Measurements from ENCODE around the gene GRIA1. TPM values are rescaled to one million over a fixed set of nuclear protein-coding genes. Genes with fewer than 3 reads are reported as not detected.

GRIA1 gene
- total RNA-seq, 1 experiment from 2014 or later, result 0.81 TPM

DNA sequence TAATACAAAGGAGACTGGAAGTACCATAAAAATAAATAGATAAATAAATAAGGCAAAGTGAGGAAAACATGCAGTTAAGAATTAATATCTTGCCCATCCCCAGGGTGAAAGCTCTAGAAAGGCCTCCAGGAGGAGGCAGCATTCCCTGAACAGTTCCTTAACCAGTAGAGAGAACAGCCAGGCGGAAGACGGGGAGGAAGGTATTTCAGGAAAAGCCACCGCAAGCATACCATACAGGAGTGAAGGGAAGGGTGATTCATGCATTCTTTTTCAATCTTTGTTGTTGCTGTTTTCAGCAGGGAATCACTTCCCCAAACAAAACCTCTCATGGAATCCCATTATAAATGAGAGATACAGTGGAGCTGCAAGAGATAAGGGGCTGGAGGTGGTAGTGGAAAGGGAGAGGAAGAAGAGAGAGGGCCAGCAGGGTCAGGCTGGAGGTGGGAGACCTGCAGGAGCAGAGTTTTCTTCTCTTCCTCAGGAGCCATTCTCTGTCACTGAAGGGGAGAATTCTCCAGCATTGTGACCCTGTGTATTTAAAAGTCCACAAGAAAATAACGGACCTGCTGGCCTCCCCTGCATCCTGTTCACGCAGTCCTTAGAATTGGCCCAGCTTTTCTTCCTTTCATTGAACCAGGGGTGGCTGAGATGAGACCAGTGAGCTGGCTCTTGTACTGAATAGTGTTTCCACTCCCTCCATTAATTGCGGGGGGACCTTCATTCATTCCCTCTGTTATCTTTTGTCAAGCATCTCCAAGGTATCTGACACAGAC lies 292.3 kb downstream of the GRIA1 start:
- DNase-seq (ENCODE audit: low spot score), result peak; percentile 24
- Mint-ChIP-seq H3K4me1 (peaks cover 46% of the 10 kb centered on the region), H3K27ac (peak overlapping the region; percentile 80; the same call in 1 of the 2 replicates), H3K36me3 (no peaks in the 10 kb centered on the region), H3K9me3 (no peaks in the 10 kb centered on the region), H3K4me3 (no peak overlapping the region), H3K27me3 (ENCODE audit: low read depth) (no peaks in the 10 kb centered on the region)
- ChIA-PET CTCF (interaction anchor here (0.8 to 2.6 kb wide), 8 partner anchors 26 to 292 kb away, joined by 3 to 23 read pairs (median 4); partner anchors contain the start of gene GRIA1), POLR2A (interaction anchor here (0.5 kb wide), 1 partner anchor 319 kb away, joined by 4 read pairs; no protein-coding TSS in a partner anchor)
- TF ChIP-seq EMX1 (CRISPR knock-in tag; IDR thresholded peaks at IDR 0.05) (no peak), JAZF1 (CRISPR knock-in tag; IDR thresholded peaks at IDR 0.05) (no peak), KAT7 (CRISPR knock-in tag; IDR thresholded peaks at IDR 0.05; ENCODE audit: borderline replicate concordance) (no peak), HMGA2 (CRISPR knock-in tag; IDR thresholded peaks at IDR 0.05) (no peak), TCF7 (CRISPR knock-in tag; IDR thresholded peaks at IDR 0.05; ENCODE audit: low read depth) (no peak), GRHL2 (CRISPR knock-in tag; IDR thresholded peaks at IDR 0.05; ENCODE audit: insufficient replicate concordance, severe bottlenecking) (no peak), FOXP1 (CRISPR knock-in tag; IDR thresholded peaks at IDR 0.05; ENCODE audit: borderline replicate concordance) (no peak), NFE2L1 (CRISPR knock-in tag; IDR thresholded peaks at IDR 0.05) (no peak), ATF1 (CRISPR knock-in tag; IDR thresholded peaks at IDR 0.05) (no peak), CREB1 (CRISPR knock-in tag; IDR thresholded peaks at IDR 0.05) (no peak)
- TF ChIP-seq, protein P1, sequence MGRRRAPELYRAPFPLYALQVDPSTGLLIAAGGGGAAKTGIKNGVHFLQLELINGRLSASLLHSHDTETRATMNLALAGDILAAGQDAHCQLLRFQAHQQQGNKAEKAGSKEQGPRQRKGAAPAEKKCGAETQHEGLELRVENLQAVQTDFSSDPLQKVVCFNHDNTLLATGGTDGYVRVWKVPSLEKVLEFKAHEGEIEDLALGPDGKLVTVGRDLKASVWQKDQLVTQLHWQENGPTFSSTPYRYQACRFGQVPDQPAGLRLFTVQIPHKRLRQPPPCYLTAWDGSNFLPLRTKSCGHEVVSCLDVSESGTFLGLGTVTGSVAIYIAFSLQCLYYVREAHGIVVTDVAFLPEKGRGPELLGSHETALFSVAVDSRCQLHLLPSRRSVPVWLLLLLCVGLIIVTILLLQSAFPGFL (CRISPR knock-in tag; IDR thresholded peaks at IDR 0.05; ENCODE audit: borderline replicate concordance), result no peak
- TF ChIP-seq, protein P2, sequence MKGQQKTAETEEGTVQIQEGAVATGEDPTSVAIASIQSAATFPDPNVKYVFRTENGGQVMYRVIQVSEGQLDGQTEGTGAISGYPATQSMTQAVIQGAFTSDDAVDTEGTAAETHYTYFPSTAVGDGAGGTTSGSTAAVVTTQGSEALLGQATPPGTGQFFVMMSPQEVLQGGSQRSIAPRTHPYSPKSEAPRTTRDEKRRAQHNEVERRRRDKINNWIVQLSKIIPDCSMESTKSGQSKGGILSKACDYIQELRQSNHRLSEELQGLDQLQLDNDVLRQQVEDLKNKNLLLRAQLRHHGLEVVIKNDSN (CRISPR knock-in tag; IDR thresholded peaks at IDR 0.05), result no peak
- ATAC-seq, result peak; percentile 85

GRCh38 chr5:153783362-153783658 lies 292.8 kb downstream of the GRIA1 start:
- ATAC-seq (peak; percentile 6; the same call in 1 of the 2 replicates), DNase-seq (ENCODE audit: low spot score) (no peak)
- TF ChIP-seq ZNF121 (CRISPR knock-in tag; IDR thresholded peaks at IDR 0.05) (no peak), ELF4 (CRISPR knock-in tag; IDR thresholded peaks at IDR 0.05; ENCODE audit: low read depth) (no peak), EMX1 (CRISPR knock-in tag; IDR thresholded peaks at IDR 0.05) (no peak), NFE2L1 (CRISPR knock-in tag; IDR thresholded peaks at IDR 0.05) (no peak), TEAD1 (CRISPR knock-in tag; IDR thresholded peaks at IDR 0.05) (no peak), JUN (CRISPR knock-in tag; IDR thresholded peaks at IDR 0.05) (no peak), KAT7 (CRISPR knock-in tag; IDR thresholded peaks at IDR 0.05; ENCODE audit: borderline replicate concordance) (no peak), NFYB (CRISPR knock-in tag; conservative IDR thresholded peaks at IDR 0.05; ENCODE audit: low read depth) (no peak), CREM (CRISPR knock-in tag; IDR thresholded peaks at IDR 0.05) (no peak), ZNF671 (CRISPR knock-in tag; IDR thresholded peaks at IDR 0.05) (no peak), FOXJ3 (CRISPR knock-in tag; IDR thresholded peaks at IDR 0.05; ENCODE audit: borderline replicate concordance) (no peak), ESRRA (CRISPR knock-in tag; IDR thresholded peaks at IDR 0.05; ENCODE audit: borderline replicate concordance) (no peak), IRF2 (CRISPR knock-in tag; IDR thresholded peaks at IDR 0.05; ENCODE audit: borderline replicate concordance, low read depth) (no peak), ZNF232 (CRISPR knock-in tag; IDR thresholded peaks at IDR 0.05) (no peak)
- TF ChIP-seq, protein P3, sequence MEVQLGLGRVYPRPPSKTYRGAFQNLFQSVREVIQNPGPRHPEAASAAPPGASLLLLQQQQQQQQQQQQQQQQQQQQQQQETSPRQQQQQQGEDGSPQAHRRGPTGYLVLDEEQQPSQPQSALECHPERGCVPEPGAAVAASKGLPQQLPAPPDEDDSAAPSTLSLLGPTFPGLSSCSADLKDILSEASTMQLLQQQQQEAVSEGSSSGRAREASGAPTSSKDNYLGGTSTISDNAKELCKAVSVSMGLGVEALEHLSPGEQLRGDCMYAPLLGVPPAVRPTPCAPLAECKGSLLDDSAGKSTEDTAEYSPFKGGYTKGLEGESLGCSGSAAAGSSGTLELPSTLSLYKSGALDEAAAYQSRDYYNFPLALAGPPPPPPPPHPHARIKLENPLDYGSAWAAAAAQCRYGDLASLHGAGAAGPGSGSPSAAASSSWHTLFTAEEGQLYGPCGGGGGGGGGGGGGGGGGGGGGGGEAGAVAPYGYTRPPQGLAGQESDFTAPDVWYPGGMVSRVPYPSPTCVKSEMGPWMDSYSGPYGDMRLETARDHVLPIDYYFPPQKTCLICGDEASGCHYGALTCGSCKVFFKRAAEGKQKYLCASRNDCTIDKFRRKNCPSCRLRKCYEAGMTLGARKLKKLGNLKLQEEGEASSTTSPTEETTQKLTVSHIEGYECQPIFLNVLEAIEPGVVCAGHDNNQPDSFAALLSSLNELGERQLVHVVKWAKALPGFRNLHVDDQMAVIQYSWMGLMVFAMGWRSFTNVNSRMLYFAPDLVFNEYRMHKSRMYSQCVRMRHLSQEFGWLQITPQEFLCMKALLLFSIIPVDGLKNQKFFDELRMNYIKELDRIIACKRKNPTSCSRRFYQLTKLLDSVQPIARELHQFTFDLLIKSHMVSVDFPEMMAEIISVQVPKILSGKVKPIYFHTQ (CRISPR knock-in tag; IDR thresholded peaks at IDR 0.05), result no peak
- Mint-ChIP-seq H3K27me3 (ENCODE audit: low read depth) (peaks cover 3% of the 10 kb centered on the region; the same call in 1 of the 2 replicates), H3K9me3 (peaks cover 4% of the 10 kb centered on the region), H3K4me1 (peaks cover 46% of the 10 kb centered on the region), H3K4me3 (no peak overlapping the region), H3K27ac (no peak overlapping the region), H3K36me3 (no peaks in the 10 kb centered on the region)
- POLR2A ChIA-PET, result interaction anchor here (0.5 kb wide), 1 partner anchor 320 kb away, joined by 4 read pairs; no protein-coding TSS in a partner anchor
- CTCF ChIA-PET, result interaction anchor here (0.8 to 2.6 kb wide), 7 partner anchors 27 to 293 kb away, joined by 3 to 23 read pairs (median 4); partner anchors contain the start of gene GRIA1

Measured in WTC11 (cell line).